NCI-H82 treated with DMSO at 0.1 percent for 48 hours (cell line): ENCODE data around the gene CIB2.

Source experiments
- DNase-seq: peaks from one replicate; lab custom pipeline; 2025; ENCODE audit not compliant: unreplicated experiment; lab: John Stamatoyannopoulos, UW

The CIB2 gene

GRCh38 chr15:78109156-78109555 is 22.1 kb downstream of the CIB2 start:
- no peak for DNase-seq

- peak; percentile 41 for DNase-seq
These were observed 22.8 kb downstream of the CIB2 start for GRCh38 chr15:78108300-78109084.

GRCh38 chr15:78107471-78107870 is 23.8 kb downstream of the CIB2 start:
- DNase-seq = no peak

DNA sequence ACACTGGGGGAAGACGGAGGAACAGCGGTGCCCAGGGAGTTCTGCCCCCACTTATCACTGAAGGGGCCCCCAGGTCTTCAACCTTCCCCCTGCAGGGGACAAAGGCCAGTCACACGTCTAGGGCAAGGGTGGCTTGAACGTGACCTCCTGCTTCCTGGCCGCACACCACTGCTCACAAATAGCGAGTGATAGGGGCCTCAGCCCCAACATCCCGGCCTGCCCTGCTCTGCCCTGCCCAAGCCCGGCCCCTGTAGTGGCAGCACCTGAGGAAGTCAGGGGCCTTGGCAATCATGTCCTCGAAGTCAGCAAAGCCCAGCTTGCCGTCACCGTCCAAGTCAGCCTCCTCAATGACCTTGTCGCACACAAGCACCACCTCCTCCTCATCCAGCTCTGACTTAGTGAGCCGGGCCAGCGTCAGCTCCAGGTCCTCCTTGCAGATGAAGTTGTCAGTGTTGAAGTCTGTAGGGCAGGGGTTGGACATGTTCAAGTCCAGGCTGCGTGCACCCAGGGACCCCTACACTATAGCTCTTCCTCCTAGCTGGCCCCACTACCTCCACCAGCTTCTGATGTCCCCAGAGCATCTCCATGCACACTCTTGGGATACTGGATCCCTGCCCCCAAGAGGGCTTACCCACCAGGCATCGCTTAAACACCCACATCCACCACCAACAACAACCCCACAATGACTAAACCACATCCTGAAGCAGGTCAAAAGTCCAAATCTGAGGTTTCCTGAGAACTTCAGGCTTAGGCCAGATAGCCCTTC is 25.6 kb downstream of the CIB2 start:
- no peak for DNase-seq

DNA sequence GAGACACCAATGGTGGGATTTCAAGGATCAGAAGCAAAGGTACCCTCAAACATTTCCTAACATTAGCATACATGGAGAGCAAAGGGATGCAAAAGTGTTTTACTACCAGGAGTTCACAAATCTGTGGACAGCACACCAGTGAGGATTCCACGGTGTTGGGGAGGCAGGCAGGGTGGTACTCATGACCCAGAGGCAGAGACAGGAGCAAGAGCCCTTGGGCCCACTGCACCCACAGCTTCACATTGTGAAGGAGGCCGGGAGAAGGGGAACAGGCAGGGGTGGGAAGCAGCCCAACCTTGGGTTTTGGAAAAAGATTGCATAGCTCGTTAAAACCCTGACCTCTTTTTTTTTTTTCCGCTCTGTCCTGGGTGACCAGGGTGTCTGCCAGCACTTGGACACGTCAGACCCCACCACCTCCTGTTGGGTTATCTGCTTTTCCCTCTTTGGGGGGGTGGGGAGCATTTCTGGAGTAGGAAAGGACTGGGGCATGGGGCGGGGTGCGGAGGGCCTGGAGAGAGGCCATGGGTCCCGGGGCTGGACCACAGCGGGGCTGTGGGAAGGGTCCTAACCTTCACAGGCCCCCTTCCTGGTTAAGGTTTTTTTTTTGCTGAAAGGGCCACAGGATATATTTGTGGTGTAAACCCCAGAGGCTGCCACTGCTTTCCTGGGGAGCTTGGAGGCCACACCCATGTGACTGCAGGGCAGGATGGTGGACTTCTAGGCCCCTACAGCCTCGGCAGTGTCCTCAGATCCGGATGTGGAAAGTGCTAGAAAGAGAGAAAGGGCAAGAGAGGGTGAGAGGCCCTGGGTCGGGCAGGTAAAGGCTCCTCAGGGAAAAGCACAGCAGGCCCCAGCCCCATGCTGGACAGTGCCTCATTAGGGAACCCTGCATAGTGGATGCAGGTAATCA is 26.4 kb downstream of the CIB2 start:
- DNase-seq = no peak

- DNase-seq = no peak
These were observed 27.1 kb downstream of the CIB2 start for GRCh38 chr15:78104119-78104479.

GRCh38 chr15:78103406-78104118 is 27.7 kb downstream of the CIB2 start:
- DNase-seq = no peak

GRCh38 chr15:78102741-78103140 is 28.5 kb downstream of the CIB2 start:
- no peak for DNase-seq

GRCh38 chr15:78102211-78102610 is 29.0 kb downstream of the CIB2 start:
- DNase-seq = no peak

DNA sequence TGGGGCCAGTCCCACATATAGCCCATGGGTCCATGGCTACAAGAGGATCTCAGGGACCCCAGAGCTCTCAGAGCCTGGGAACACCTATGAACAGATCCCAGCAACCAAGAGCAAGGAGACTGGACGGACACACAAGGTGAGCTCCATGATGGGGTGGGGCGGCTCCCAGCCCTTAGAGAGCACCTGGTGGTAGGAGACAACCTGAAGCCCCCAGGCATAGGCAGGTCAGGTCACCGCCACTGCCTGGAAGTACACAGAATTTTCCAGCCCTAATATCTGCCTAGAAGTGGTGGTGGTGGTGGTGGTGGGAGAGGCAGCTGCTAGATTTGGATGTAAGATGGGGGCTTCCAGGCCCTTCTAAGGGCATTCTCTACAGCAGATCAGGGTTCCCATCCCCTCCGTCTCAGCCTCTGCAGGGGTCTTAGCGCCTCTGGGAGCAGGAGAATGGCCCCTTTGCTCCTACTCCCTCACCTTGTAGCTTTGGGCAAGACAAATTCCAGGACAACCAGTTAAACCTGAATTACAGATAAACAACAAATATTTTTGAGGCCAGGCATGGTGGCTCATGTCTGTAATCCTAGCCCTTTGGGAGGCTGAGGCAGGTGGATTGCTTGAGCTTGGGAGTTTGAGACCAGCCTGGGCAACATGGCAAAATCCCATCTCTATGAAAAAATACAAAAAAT is 29.7 kb downstream of the CIB2 start:
- DNase-seq = no peak

DNA sequence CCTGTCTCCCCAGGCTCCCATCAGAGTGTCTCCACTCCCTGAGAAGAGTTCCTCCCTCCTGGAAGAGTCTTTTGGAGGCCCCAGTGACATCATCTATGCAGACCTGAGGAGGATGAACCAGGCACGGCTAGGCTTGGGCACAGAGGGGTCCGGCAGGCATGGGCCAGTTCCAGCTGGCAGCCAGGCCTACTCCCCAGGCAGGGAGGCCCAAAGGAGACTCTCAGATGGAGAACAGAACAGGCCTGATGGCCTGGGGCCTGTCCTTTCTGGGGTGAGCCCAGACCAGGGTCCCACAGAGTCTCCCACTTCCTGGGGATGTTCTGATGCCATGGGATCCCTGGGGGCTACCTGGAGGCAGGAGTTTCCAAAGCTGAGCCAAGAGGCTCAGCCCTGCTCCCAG is 30.4 kb downstream of the CIB2 start:
- DNase-seq = no peak

DNA sequence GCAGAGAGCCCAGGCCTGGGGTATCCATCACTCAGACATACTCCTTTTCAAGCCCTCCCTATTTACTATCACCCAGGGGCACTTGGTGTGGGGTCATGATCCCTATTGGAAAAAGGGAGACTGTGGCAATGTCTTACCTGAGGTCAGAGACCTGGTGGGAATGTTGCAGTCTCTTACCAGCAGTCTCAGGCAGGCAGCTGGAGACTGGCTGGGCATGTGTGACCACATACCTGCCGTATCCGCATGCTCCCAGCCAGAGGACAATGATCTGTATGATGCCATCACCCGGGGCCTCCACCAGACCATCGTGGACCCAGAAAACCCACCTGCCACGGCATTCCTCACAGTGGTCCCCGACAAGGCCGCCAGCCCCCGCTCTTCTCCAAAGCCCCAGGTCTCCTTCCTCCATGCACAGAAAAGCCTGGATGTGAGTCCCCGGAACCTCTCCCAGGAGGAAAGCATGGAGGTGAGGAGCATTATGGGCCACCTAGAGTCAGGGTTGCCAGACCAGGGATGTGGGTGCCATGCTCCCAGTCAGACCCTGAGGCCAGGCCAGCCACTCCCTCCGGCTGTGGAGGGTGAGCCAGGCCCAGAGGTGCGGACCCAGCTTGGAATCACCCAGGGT is 33.0 kb downstream of the CIB2 start:
- no peak for DNase-seq

DNA sequence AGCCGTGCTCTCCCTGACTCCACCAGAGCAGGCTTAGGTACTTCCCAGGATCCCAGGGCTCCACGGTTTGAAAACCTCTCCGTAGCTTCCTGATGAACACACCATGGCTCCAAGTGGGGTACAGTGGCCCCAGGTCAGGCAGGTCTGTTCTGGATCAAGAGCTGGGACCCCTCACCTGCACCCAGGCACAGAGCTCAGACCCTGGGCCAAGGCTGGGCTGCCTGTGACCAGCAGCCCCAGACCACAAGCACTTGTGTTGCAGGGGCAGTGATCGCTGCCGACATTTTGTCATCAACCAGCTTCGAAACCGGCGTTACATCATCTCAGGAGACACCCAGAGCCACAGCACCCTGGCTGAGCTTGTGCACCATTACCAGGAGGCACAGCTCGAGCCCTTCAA is 33.6 kb downstream of the CIB2 start:
- DNase-seq = no peak

GRCh38 chr15:78093242-78094020 is 37.8 kb downstream of the CIB2 start:
- no peak for DNase-seq

- no peak for DNase-seq
These were observed 38.8 kb downstream of the CIB2 start, which contains the start of gene SH2D7 for GRCh38 chr15:78092261-78093041. Gene SH2D7 (plus strand): TSS chr15:78092561. CDS start chr15:78092585, 24 bp downstream.

- no peak for DNase-seq
These were observed 40.7 kb downstream of the CIB2 start for GRCh38 chr15:78090422-78091063.

DNA sequence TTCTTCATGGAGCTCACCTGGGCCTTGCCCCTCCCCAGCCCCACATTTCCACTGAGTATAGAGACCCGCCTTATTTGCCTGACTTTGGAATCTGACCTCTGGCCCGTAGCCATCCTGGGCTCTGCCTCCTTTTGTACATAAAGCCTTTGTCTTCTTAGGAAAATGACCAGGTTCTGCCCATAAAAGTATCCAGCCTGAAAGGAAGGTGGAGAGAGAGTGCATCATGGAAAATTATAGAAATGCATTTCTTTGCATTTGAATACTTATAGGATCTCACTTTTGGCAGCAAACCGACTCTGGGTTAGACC is 42.5 kb downstream of the CIB2 start:
- DNase-seq = no peak
